SIG-M5 treated with dmso at 0.1 percent for 504 hours (cell line): Measurements from ENCODE around the gene PNPO.

Source experiments
- DNase-seq: peaks from one replicate; lab custom pipeline; 2025; ENCODE audit not compliant: unreplicated experiment; lab: John Stamatoyannopoulos, UW

PNPO gene

GRCh38 chr17:47996201-47996600, 54.8 kb downstream of the PNPO start:
- no peak for DNase-seq

- DNase-seq: no peak
Observed at GRCh38 chr17:47997586-47997985, 56.2 kb downstream of the PNPO start.

- no peak for DNase-seq
Observed at GRCh38 chr17:47998044-47998443, 56.7 kb downstream of the PNPO start.
